IMR-90 (cell line): ENCODE results near the gene SYNPR. TPM values are rescaled to one million over a fixed set of nuclear protein-coding genes. Genes with fewer than 3 reads are reported as not detected.

ENCODE experiments used
- ATAC-seq: fragments of 200-7000 bp; cut with Tn5 transposase; 2 replicates; pipeline ENCODE4 v1.9.1; 2020; ENCODE audit warnings: low read depth, mild to moderate bottlenecking, moderate library complexity
- BruUV-seq: library from RNA; stranded (reverse); fragments of 400-500 nt; replicated peaks from 2 replicates; lab custom pipeline; 2021; lab: Mats Ljungman, UMichigan
- CTCF ChIA-PET: fragments of 300-600 bp; formaldehyde crosslinking; extraction: SDS; loops from one replicate; lab custom pipeline; 2021; ENCODE audit warnings: antibody characterized with exemption; lab: Yijun Ruan, JAX
- POLR2A ChIA-PET: fragments of 300-600 bp; sonication (Branson Sonifier 250); formaldehyde crosslinking; loops from one replicate; lab custom pipeline; 2022; ENCODE audit warnings: antibody characterized with exemption; ENCODE audit not compliant: unreplicated experiment; lab: Charles Lee
- DNase-seq: peaks from one replicate; pipeline ENCODE4 v3.0.0; 2013
- H2AFZ ChIP-seq: replicated peaks from 2 replicates; pipeline ENCODE3; 2013; ENCODE audit warnings: low read length, mild to moderate bottlenecking; ENCODE audit not compliant: poor library complexity
- H2AK5ac ChIP-seq: 2 replicates; pipeline ENCODE4 v1.6.1; 2013; ENCODE audit warnings: low read depth, low read length, inconsistent platforms
- H2AK9ac ChIP-seq: replicated peaks from 2 replicates; pipeline ENCODE3; 2013; ENCODE audit warnings: mild to moderate bottlenecking, low read depth, low read length, moderate library complexity; ENCODE audit not compliant: poor library complexity
- H2BK120ac ChIP-seq: 2 replicates; pipeline ENCODE4 v1.6.1; 2013; ENCODE audit warnings: low read depth, low read length, inconsistent platforms
- H2BK15ac ChIP-seq: 3 replicates; pipeline ENCODE4 v1.6.1; 2013; ENCODE audit warnings: low read depth, low read length, inconsistent platforms
- H2BK20ac ChIP-seq: 2 replicates; pipeline ENCODE4 v1.6.1; 2013; ENCODE audit warnings: low read depth, mild to moderate bottlenecking, inconsistent platforms, low read length, moderate library complexity
- H2BK5ac ChIP-seq: 2 replicates; pipeline ENCODE4 v1.6.1; 2013; ENCODE audit warnings: mild to moderate bottlenecking, low read depth, low read length, inconsistent platforms; ENCODE audit not compliant: poor library complexity, severe bottlenecking
- H3K14ac ChIP-seq: replicated peaks from 2 replicates; pipeline ENCODE4 v1.6.1; 2013; ENCODE audit warnings: low read depth, low read length, inconsistent platforms
- H3K18ac ChIP-seq: 2 replicates; pipeline ENCODE4 v1.6.1; 2013; ENCODE audit warnings: low read depth, low read length, control low read depth
- H3K23ac ChIP-seq: 2 replicates; pipeline ENCODE4 v1.6.1; 2013; ENCODE audit warnings: low read depth, low read length, inconsistent platforms
- H3K27ac ChIP-seq: 2 replicates; pipeline ENCODE4 v1.5.1; 2013; ENCODE audit warnings: mild to moderate bottlenecking, control low read depth, low read length; ENCODE audit not compliant: insufficient read depth
- H3K27me3 ChIP-seq: 2 replicates; pipeline ENCODE4 v1.6.1; 2013; ENCODE audit warnings: low read length; ENCODE audit not compliant: control insufficient read depth, insufficient read depth
- H3K36me3 ChIP-seq: 2 replicates; pipeline ENCODE4 v1.6.1; 2013; ENCODE audit warnings: low read length, mixed read lengths; ENCODE audit not compliant: control insufficient read depth, insufficient read depth
- H3K4ac ChIP-seq: 2 replicates; pipeline ENCODE4 v1.6.1; 2013; ENCODE audit warnings: low read depth, low read length, inconsistent platforms
- H3K4me1 ChIP-seq: 2 replicates; pipeline ENCODE4 v1.6.1; 2013; ENCODE audit warnings: low read length, mixed read lengths; ENCODE audit not compliant: control insufficient read depth, insufficient read depth
- H3K4me2 ChIP-seq: 2 replicates; pipeline ENCODE4 v1.6.1; 2013; ENCODE audit warnings: low read depth, mild to moderate bottlenecking, control low read depth, low read length, moderate library complexity
- H3K4me3 ChIP-seq: 2 replicates; pipeline ENCODE4 v1.5.1; 2013; ENCODE audit warnings: low read depth, mild to moderate bottlenecking, control low read depth, low read length, moderate library complexity; ENCODE audit not compliant: insufficient read depth
- H3K56ac ChIP-seq: 2 replicates; pipeline ENCODE4 v1.6.1; 2013; ENCODE audit warnings: low read length, inconsistent platforms; ENCODE audit not compliant: insufficient read depth; ENCODE audit errors: extremely low read depth
- H3K79me1 ChIP-seq, 2 experiments: 2 replicates each; pipeline ENCODE4 v1.6.1; 2013; ENCODE audit warnings: low read length in 2 of 2, inconsistent platforms in 1 of 2, low read depth in 1 of 2
- H3K9ac ChIP-seq: 2 replicates; pipeline ENCODE4 v1.6.1; 2013; ENCODE audit warnings: low read depth, low read length, control low read depth
- H3K9me1 ChIP-seq: 2 replicates; pipeline ENCODE4 v1.6.1; 2013; ENCODE audit warnings: low read length, inconsistent platforms; ENCODE audit not compliant: insufficient read depth
- H3K9me3 ChIP-seq: 2 replicates; pipeline ENCODE4 v1.6.1; 2013; ENCODE audit warnings: low read length; ENCODE audit not compliant: control insufficient read depth, insufficient read depth
- H4K20me1 ChIP-seq: 2 replicates; pipeline ENCODE4 v1.6.1; 2013; ENCODE audit warnings: low read length, inconsistent platforms; ENCODE audit not compliant: insufficient read depth
- H4K5ac ChIP-seq: 2 replicates; pipeline ENCODE4 v1.6.1; 2013; ENCODE audit warnings: mild to moderate bottlenecking, low read depth, low read length, control low read depth
- H4K8ac ChIP-seq, 2 experiments: 2 replicates each; pipeline ENCODE4 v1.6.1; 2013; ENCODE audit warnings: low read depth in 2 of 2, low read length in 2 of 2, control low read depth in 1 of 2, inconsistent platforms in 1 of 2
- H4K91ac ChIP-seq: 2 replicates; pipeline ENCODE4 v1.6.1; 2013; ENCODE audit warnings: low read depth, low read length, inconsistent platforms; ENCODE audit not compliant: insufficient read depth
- POLR2A ChIP-seq: IDR thresholded peaks from 2 replicates; pipeline ENCODE4 v1.6.1; 2012; ENCODE audit warnings: mild to moderate bottlenecking, low read depth, low read length
- whole genome bisulfite sequencing, 2 experiments: methylation state at CpG; one replicate each; pipeline versions ENCODE4 v1.1.5 to v1.1.7; 2013; ENCODE audit warnings: missing lambda C conversion rate in 2 of 2; ENCODE audit not compliant: insufficient read length in 1 of 2; ENCODE audit errors: extremely low coverage in 2 of 2; 5-methylcytosine and 5-hydroxymethylcytosine counted together
- dilution Hi-C: fragments of 300-500 bp; cut with HindIII; formaldehyde crosslinking; loops from one replicate; pipeline ENCODE4 v1.14.3; 2018; ENCODE audit warnings: low sequenced_read_pairs; ENCODE audit not compliant: unreplicated experiment
- in situ Hi-C: fragments of 300-500 bp; cut with MboI; formaldehyde crosslinking; loops from 3 replicates; pipeline ENCODE4 v1.14.3; 2019; ENCODE audit warnings: low sequenced_read_pairs, inconsistent platforms, mixed read lengths
- intact Hi-C: fragments of 100-400 bp; cut with micrococcal nuclease; formaldehyde crosslinking; loops from 2 replicates; pipeline ENCODE4 v1.10.0; 2022
- polyA plus RNA-seq, 3 experiments: library from polyadenylated mRNA; depleted of rRNA; stranded (reverse); fragments of >200 nt; gene quantifications; 2 replicates each; pipeline ENCODE4 v1.2.3, GENCODE V29; 2012; ENCODE audit warnings: low replicate concordance in 1 of 3
- total RNA-seq: library from RNA; depleted of rRNA; stranded (reverse); fragments of >200 nt; gene quantifications from 2 replicates; pipeline ENCODE4 v1.2.3, GENCODE V29; 2012

The SYNPR gene
- total and polyA plus RNA-seq, 2 of the 4 experiments (the other 2 are of a cell fraction): not detected

GRCh38 chr3:63467392-63467791 lies 189.3 kb downstream of the SYNPR start:
- in situ Hi-C loops: no loop called here
- Histone ChIP-seq H3K4ac (no peak overlapping the region), H3K4me2 (no peak overlapping the region), H3K14ac (no peak overlapping the region), H3K79me1 (no peaks in the 10 kb centered on the region), H3K4me1 (no peaks in the 10 kb centered on the region), H2BK20ac (no peak overlapping the region), H2BK120ac (no peak overlapping the region), H3K9me3 (no peaks in the 10 kb centered on the region), H3K18ac (no peak overlapping the region), H4K20me1 (no peaks in the 10 kb centered on the region), H2BK15ac (no peak overlapping the region), H3K4me3 (no peak overlapping the region), H3K56ac (no peak overlapping the region), H3K9me1 (no peaks in the 10 kb centered on the region), H4K5ac (no peak overlapping the region), H3K36me3 (no peaks in the 10 kb centered on the region), H4K8ac (no peak overlapping the region), H2BK5ac (no peak overlapping the region), H4K91ac (no peak overlapping the region), H3K9ac (no peak overlapping the region), H3K27ac (no peak overlapping the region), H2AK9ac (no peak overlapping the region), H3K27me3 (no peaks in the 10 kb centered on the region), H3K23ac (no peak overlapping the region), H2AK5ac (no peak overlapping the region), H2AFZ (no peak overlapping the region)
- no TSS peak for BruUV-seq
- ATAC-seq (no peak), DNase-seq (no peak)
- WGBS, 2 experiments: no CpG with 5 or more reads among the region's 3 CpGs
- dilution Hi-C loops: no loop called here
- POLR2A ChIA-PET: no interaction called here
- intact Hi-C loops: no loop called here
- CTCF ChIA-PET: no interaction called here
- TF ChIP-seq POLR2A: no peak
